GM12874 (cell line): ENCODE data around the gene MEG3.

Source experiments
- CTCF ChIP-seq: IDR thresholded peaks from 2 replicates; pipeline ENCODE4 v1.5.1; 2011; ENCODE audit warnings: low read depth, mild to moderate bottlenecking, control low read depth, low read length, moderate library complexity; ENCODE audit not compliant: insufficient read depth

Gene MEG3

GRCh38 chr14:100825713-100826331 is at the start of gene MEG3:
MEG3 (plus strand) TSS chr14:100826118.
- no peak for TF ChIP-seq CTCF

- no peak for TF ChIP-seq CTCF
Observed at GRCh38 chr14:100776681-100777365, 49.1 kb upstream of the MEG3 start.

- TF ChIP-seq CTCF = no peak
Observed at GRCh38 chr14:100777366-100777817, 48.5 kb upstream of the MEG3 start.

GRCh38 chr14:100777818-100778525 is 47.9 kb upstream of the MEG3 start:
- no peak for TF ChIP-seq CTCF

- no peak for TF ChIP-seq CTCF
Observed at GRCh38 chr14:100778526-100778882, 47.4 kb upstream of the MEG3 start.

GRCh38 chr14:100778951-100779690 is 46.8 kb upstream of the MEG3 start:
- no peak for TF ChIP-seq CTCF

- TF ChIP-seq CTCF = no peak
Observed at GRCh38 chr14:100779691-100780080, 46.2 kb upstream of the MEG3 start.
